ENCODE data around the gene RALGPS2. TPM values are rescaled to one million over a fixed set of nuclear protein-coding genes. Genes with fewer than 3 reads are reported as not detected.
A peak's percentile ranks its signal among the peaks of the same experiment; 100 is the strongest.

Gene RALGPS2
- total and polyA plus RNA-seq, 2 of the 8 experiments (the other 6 are each of a cell fraction or from before 2014, with no cell fraction given): 6.7 to 38.0 TPM

DNA sequence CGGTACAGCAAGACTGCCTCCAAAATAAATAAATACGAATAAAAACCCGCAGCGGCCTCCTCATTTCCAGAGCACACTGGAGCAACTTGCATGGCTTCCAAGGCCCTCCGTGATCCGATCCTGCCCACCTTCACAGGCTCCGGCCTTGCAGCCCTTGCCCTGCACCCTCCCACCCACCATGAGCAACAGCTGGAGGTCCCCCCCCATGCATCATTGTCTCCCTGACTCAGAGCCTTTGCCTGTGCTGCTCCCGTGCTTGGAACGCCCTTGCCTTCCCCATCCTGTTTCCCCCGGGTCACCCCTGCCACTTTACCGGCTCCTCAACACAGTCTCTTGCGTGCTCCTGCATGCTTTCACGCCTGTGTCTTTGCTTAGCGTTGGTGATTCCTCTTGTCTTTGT is 216.8 kb downstream of the RALGPS2 start:
- no peak overlapping the region for H2BK15ac ChIP-seq (ENCODE audit: low read length)
- H2BK12ac ChIP-seq (ENCODE audit: low read depth, low read length): no peak overlapping the region
- TF ChIP-seq GTF2F1 (IDR thresholded peaks at IDR 0.05; ENCODE audit: borderline replicate concordance, low read depth, low read length) (no peak), PHF8 (conservative IDR thresholded peaks at IDR 0.05; ENCODE audit: low read depth, low read length) (no peak), EP300 (IDR thresholded peaks at IDR 0.05; ENCODE audit: borderline replicate concordance in 1 of 2, low read depth in 2 of 2, low read length in 2 of 2) (no peak), CTBP2 (IDR thresholded peaks at IDR 0.05; ENCODE audit: borderline replicate concordance, insufficient read depth, insufficient read length, low read length) (no peak), CREB1 (IDR thresholded peaks at IDR 0.05) (no peak), SP1 (IDR thresholded peaks at IDR 0.05; ENCODE audit: low read depth, low read length) (no peak), BCL11A (IDR thresholded peaks at IDR 0.05; ENCODE audit: low read depth in 2 of 2, low read length in 2 of 2) (no peak), BACH1 (IDR thresholded peaks at IDR 0.05; ENCODE audit: low read length) (no peak), CTCF (IDR thresholded peaks at IDR 0.05; ENCODE audit: control extremely low read depth in 1 of 3, insufficient read depth in 1 of 3, low read depth in 1 of 3, low read length in 3 of 3) (no peak)
- no peak overlapping the region for H2BK20ac ChIP-seq (ENCODE audit: low read length)
- FAIRE-seq (no peak), DNase-seq (ENCODE audit: low read depth in 1 of 2, low spot score in 2 of 2) (peak in 1 of 2 experiments; percentile 41)
- H3K79me1 ChIP-seq (ENCODE audit: low read depth, low read length): no peaks in the 10 kb centered on the region
- H3K23ac ChIP-seq (ENCODE audit: insufficient read length): no peak overlapping the region
- no peaks in the 10 kb centered on the region for H3K36me3 ChIP-seq (ENCODE audit: control insufficient read depth in 2 of 4, insufficient read depth in 4 of 4, low read length in 3 of 4)
- H3K4me1 ChIP-seq (replicated peaks in 1 of 4; ENCODE audit: control insufficient read depth in 3 of 4, insufficient read depth in 4 of 4, low read length in 3 of 4): peaks cover 0 to 7% (median 2%) of the 10 kb centered on the region in 4 experiments; a peak in 3 of 7 replicates
- no peaks in the 10 kb centered on the region for H3K27me3 ChIP-seq (replicated peaks in 1 of 4; ENCODE audit: control insufficient read depth in 3 of 4, extremely low read depth in 1 of 4, insufficient read depth in 3 of 4, low read length in 3 of 4)
- H3K4me2 ChIP-seq (ENCODE audit: insufficient read depth in 1 of 2, low read depth in 2 of 2, low read length in 2 of 2): no peak overlapping the region
- H4K20me1 ChIP-seq (replicated peaks in 1 of 2; ENCODE audit: control insufficient read depth in 1 of 2, insufficient read depth in 2 of 2, low read length in 2 of 2): no peaks in the 10 kb centered on the region
- H3K14ac ChIP-seq (ENCODE audit: insufficient read length): no peak overlapping the region
- no peaks in the 10 kb centered on the region for H3K9me3 ChIP-seq (ENCODE audit: insufficient read depth in 2 of 2, low read depth in 1 of 2, low read length in 1 of 2)
- H3K4ac ChIP-seq (replicated peaks; ENCODE audit: insufficient read length, low read depth, low read length): no peak overlapping the region
- H4K8ac ChIP-seq (ENCODE audit: extremely low read depth, insufficient read depth, low read length): no peak overlapping the region
- H2AK5ac ChIP-seq (ENCODE audit: low read depth, low read length): no peak overlapping the region
- no peak overlapping the region for H4K91ac ChIP-seq (replicated peaks; ENCODE audit: insufficient read length, low read length)
- no peak overlapping the region for H2BK5ac ChIP-seq (ENCODE audit: low read depth, low read length)
- no peak overlapping the region for H3K4me3 ChIP-seq (ENCODE audit: extremely low read depth in 1 of 4, insufficient read depth in 2 of 4, low read depth in 3 of 4, low read length in 4 of 4)
- ChIA-PET CTCF (ENCODE audit: partially characterized antibody) (interaction anchor here (1.3 kb wide), 1 partner anchor 61 kb away, joined by 4 read pairs; no protein-coding TSS in a partner anchor), POLR2A (ENCODE audit: partially characterized antibody) (interaction anchor here (1.2 to 1.4 kb wide), 2 partner anchors 8 to 9 kb away, joined by 3 read pairs; no protein-coding TSS in a partner anchor)
- WGBS, 2 experiments (ENCODE audit: extremely low coverage in 1 of 2, insufficient coverage in 1 of 2, insufficient read length in 1 of 2, insufficient replicate concordance in 2 of 2, low coverage in 1 of 2, low lambda C conversion rate in 2 of 2, missing lambda C conversion rate in 1 of 2): 92% methylated on average over 14 of the region's 14 CpGs; no CpG with 5 or more reads in 1 of the 2 experiments
- H3K79me2 ChIP-seq (ENCODE audit: control insufficient read depth in 1 of 2, insufficient read depth in 2 of 2, low read length in 2 of 2): no peaks in the 10 kb centered on the region
- H2BK120ac ChIP-seq (replicated peaks; ENCODE audit: low read depth, low read length): no peak overlapping the region
- H2AFZ ChIP-seq (ENCODE audit: low read length): no peak overlapping the region; the same call in 1 of the 2 replicates
- no peak overlapping the region for H3K27ac ChIP-seq (ENCODE audit: low read depth, low read length)
- H3K18ac ChIP-seq (ENCODE audit: extremely low read depth, low read length): no peak overlapping the region
- H3K56ac ChIP-seq (replicated peaks; ENCODE audit: insufficient read length, low read depth, low read length): no peak overlapping the region
- H3K23me2 ChIP-seq (ENCODE audit: low read depth, low read length): 0 out of 2 replicates have a peak, but pooled peaks cover 2% of the 10 kb centered on the region
- no peak overlapping the region for H4K5ac ChIP-seq (ENCODE audit: insufficient read length, low read depth, low read length)
- H3K9ac ChIP-seq (replicated peaks in 1 of 4; ENCODE audit: extremely low read depth in 1 of 4, low read depth in 3 of 4, low read length in 3 of 4): no peak overlapping the region
